GM21619 (cell line): ENCODE data around the gene SIPA1.
A peak's percentile ranks its signal among the peaks of the same experiment; 100 is the strongest.

Source experiments
- ATAC-seq: cut with Tn5 transposase; IDR thresholded peaks from one replicate; pipeline ENCODE4 v1.9.1; 2021; ENCODE audit not compliant: unreplicated experiment

SIPA1 gene

DNA sequence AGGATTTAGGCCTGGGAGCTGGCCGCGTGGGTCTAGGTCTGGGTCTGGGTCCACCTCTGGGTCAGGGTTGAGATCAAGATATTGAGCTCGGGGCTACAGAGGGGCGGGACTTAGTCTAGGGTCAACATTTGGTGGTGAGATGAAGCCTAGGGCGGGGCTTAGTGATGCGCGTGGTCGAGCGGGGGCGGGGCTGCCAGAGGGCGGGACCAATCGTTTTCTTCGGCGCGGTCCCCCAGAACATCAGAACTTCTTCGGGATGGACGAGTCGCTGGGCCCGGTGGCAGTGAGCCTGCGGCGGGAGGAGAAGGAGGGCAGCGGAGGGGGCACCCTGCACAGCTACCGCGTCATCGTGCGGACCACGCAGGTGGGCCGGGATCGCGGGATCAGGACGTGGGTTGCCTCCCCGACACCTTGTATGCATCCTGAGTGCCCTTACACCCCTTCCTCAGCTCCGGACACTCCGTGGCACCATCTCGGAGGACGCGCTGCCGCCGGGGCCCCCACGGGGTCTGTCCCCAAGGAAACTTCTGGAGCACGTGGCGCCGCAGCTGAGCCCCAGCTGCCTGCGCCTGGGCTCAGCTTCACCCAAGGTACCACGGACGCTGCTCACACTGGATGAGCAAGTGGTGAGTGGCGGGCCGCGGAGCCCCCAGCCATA lies 4.2 kb downstream of the SIPA1 start:
- ATAC-seq: no peak

DNA sequence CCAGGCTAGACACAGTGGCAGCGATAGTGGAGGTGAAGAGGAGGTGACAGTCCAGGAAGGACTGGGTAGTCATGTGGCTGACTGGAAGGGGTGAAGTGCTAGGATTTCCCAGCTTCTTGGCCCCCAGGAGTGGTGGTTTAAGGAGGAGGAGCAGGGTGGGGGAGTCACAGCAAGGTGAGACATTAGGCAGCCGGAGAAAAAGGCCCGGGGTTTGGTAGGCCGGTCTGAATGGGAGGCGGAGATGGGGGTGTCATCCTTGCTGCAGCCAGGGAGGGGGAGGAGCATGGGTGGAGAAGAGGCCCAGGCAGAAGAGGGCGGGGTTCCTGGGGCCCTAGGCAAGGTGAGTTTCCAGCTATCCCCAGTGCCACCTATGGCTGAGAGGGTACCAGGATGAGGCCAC lies 6.1 kb downstream of the SIPA1 start:
- ATAC-seq: no peak

DNA sequence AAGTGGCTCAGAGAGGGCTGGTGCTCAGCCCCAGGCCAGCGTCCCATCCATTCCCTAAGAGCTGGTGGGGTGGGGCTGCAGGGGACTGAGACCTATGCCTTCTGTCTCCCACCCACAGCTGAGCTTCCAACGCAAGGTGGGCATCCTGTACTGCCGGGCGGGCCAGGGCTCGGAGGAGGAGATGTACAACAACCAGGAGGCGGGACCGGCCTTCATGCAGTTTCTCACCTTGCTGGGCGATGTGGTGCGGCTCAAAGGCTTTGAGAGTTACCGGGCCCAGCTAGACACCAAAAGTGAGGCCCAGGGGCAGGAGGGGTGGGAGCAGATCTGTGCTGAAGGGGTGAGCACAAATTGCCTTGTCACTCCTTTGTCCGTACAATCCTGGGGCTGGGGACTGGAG lies 6.9 kb downstream of the SIPA1 start:
- ATAC-seq: no peak

DNA sequence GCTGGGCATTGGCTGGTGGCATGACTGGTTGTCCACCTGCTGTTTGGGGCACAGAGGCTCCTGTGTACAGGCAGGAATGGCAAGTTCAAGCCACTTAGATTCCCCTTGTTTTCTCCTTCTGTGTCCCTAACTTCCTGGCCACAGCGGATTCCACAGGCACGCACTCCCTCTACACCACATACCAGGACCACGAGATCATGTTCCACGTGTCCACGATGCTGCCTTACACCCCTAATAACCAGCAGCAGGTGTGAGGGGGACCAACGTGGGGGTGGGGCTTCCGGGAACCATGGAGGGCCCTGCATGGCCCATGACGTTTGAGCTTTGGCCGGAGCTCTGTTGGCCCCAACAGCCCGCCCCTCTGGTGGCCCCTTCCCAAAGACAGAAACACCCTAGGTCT lies 7.8 kb downstream of the SIPA1 start:
- no peak for ATAC-seq

DNA sequence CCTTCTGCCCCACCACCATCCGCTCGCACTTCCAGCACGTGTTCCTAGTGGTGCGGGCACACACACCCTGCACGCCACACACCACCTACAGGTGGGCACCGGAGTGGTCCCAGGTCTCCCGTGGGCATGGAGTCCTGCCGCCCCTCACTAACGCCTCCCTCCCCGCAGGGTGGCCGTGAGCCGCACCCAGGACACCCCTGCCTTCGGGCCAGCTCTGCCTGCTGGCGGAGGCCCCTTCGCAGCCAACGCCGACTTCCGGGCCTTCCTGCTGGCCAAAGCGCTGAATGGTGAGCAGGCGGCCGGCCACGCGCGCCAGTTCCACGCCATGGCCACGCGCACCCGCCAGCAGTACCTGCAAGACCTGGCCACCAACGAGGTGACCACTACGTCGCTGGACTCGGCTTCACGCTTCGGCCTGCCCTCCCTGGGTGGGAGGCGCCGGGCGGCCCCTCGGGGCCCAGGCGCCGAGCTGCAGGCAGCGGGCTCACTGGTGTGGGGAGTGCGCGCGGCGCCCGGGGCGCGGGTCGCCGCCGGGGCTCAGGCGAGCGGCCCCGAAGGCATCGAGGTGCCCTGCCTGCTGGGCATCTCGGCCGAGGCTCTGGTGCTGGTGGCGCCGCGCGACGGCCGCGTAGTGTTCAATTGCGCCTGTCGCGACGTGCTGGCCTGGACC lies 8.5 kb downstream of the SIPA1 start:
- ATAC-seq: no peak

DNA sequence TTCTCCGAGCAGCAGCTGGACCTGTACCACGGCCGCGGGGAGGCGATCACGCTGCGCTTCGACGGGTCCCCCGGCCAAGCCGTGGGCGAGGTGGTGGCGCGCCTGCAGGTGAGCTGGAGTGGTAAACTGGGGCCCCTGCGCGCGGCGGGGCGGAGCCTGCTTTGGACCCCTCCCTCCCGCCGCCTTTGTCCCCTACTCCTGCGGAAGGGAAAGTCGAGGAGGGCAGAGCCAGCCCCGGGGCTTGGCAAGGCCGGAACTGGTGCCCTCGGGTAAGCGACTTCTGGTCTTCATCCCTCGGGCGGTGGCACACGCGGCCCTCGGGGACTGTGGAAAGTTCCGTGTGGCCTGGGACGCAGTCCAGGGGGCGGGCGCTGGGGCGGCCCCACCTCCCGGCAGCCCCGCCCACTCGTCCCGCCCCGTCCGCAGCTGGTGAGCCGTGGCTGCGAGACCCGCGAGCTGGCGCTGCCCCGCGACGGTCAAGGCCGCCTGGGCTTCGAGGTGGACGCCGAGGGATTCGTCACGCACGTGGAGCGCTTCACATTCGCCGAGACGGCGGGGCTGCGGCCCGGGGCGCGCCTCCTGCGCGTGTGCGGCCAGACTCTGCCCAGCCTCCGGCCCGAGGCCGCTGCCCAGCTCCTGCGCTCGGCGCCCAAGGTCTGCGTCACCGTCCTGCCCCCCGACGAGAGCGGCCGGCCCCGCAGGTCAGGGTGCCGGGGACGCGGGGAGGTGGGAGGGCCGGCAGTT lies 9.2 kb downstream of the SIPA1 start:
- no peak for ATAC-seq

DNA sequence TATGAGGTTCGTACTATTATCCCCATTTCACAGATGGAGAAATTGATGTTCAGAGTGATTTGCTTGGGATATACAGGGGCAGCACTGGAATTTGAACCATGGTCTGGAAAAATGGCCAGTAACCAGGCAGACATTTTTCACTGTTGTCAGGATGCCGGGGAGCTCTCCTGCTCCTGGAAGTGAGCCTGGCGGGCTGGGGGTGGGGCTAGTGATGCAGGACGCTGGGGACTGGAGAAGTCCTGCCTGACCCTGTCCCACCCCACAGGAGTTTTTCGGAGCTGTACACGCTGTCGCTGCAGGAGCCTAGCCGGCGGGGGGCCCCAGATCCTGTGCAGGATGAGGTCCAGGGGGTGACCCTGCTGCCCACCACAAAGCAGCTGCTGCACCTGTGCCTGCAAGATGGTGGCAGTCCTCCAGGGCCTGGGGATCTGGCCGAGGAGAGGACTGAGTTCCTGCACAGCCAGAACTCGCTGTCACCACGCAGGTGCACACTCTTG lies 11.1 kb downstream of the SIPA1 start:
- ATAC-seq: no peak

DNA sequence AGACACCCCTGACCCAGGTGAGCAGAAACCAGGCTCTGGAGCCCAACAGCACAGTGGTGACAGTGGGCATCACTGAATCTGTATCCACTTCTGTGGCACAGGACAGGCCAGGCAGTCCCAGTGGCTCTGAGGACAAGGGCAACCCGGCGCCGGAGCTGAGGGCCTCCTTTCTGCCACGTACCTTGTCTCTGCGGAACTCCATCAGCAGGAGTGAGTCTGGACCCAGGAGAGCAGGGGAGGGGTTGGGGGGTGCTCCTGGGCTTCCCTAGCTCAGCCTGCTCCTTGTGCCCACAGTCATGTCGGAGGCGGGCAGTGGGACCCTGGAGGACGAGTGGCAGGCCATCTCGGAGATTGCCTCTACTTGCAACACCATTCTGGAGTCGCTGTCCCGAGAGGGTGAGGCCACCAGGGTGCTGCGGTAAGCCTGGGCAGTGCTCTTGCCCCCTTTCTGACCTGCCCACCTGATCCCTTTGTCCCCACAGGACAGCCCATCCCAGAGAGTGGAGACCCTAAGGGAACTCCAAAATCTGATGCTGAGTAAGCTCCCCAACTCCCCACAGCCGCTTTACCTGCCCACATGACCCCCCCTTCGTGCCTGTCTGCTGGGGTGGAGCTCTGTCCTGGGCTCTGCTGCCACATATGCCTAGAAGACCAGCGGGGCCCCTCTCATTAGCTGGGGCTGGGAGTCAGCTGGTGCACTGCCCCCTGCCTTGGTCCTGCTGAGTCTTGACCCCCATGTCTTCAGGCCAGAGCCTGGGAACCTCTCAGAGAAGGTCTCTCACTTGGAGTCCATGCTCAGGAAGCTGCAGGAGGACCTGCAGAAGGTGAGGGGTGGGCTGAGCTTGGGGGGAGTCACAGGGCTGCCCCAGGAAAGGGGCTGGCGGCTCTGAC lies 12.0 kb downstream of the SIPA1 start:
- ATAC-seq: no peak

DNA sequence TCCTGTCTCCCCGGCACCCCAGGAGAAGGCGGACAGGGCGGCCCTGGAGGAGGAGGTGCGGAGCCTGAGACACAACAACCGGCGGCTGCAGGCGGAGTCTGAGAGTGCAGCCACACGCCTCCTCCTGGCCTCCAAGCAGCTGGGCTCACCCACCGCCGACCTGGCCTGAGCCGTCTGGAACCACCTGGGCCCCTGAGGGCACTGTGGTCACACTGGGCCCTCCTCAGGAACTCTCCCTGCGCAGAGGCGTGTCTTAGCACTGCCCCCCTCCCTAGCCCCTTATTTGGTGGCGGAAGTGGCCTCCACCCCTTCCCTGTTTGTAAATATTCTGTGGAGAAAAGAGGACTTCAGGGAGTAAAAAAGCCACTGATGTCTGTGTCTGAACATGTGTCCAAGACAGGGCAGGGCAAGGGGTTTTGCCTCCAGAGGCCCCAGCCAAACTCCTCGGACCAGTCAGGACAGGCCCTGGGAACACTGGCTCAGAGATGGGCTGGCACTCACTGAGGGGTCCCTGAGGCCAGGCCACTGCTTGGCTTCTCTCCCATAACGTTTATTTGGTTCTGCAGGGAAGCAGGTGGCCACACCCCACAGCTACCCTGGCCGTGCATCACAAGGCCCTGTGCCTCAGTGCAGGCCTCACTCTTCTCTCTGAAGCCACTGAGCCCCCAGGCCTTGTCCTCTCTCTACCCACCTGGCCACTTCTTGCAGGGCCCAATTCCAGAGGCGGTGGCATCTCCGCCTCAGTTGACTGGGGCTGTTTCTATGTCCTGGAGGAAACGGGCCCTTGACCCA lies 12.8 kb downstream of the SIPA1 start:
- no peak for ATAC-seq

DNA sequence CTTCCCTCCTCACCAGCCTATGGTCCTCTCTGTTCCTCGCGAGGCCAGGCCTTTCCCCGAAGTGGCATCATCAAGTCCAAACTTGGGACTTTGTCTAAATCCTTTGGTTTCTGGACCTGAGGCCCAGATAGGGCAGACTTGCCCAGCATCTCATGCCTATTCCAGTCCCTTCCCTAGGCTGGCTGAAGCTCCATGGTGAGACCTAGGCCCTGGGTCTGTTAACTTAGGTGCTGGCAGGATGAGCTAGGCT lies 13.4 kb downstream of the SIPA1 start:
- no peak for ATAC-seq

DNA sequence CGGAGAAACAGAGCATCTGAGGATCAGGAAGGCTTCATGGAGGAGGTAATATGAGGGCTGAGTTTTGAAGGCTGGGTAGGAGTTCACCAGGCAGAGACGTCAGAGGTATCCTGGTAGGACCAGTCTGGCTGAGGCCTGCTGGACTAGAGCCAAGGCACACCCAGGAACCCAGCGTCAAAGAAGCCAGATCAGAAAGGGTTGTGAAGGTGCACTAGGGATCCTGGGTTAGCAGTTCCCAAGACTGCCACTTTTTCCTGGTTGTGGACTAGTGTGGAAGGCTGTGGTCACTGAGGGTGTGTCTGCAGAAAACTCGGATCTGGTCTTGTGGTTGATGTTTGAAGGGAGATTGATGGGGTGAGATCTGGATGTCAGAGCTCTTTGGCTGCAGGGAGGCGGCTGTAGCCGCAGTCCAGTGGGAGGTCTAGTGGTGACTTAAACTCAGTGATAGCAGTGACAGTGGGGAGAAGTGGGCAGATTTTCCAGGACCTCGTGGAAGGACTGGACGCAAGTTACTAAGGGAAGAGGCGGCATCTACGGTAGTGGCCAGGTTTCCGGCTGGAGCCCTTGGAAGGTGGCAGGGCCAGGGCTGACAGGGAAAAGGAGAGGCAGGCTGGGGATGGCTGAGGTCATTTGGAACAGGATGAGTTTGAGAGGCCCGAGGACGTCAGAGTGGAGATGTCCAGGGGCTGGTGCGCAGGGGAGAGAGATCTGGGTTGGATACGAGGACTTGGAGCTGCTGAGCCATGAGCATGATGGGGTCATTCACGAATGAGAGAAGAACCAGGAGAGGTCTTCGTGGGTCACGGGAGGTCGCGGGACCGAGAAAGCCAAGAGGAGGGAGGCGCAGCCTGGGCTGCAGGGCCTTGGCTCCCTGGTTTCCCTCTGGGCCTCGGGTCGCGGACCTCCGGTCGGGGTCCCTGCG lies 13.9 kb downstream of the SIPA1 start:
- no peak for ATAC-seq

DNA sequence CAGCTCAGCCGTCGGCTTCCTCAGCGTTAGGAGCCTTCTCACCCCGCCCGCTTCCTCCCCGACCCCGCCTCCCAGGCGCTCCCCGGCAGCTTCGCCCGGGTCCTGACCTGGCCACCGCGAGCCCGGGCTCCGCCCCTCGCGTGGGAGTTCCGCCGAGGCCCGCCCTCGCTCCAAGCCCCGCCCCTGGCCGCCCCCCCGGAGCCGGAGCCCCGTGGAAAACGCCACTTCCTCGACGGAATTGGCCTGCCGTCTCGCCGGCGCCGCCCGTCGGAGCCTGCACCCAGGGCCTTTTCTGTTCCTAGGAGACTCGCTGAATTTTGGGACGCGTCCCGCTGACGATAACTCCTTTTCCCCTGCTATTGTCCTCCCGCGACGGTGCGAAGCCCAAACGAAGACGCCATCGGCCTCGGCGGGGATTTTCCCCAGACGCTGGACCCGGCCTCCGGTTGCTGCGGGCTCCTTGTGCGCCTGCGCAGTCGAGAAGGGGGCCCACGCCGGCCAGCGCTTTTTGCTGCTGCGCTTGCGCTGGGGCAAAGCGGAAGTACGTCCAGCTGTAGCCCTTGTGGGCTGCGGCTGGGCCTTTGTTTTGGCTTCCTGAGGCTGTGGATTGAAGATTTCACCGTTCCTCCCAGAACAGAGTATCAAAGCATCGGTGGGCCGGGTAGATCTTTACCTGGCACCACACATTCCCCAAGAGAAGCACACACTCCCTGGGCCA lies 14.8 kb downstream of the SIPA1 start:
- ATAC-seq: peak; percentile 62

DNA sequence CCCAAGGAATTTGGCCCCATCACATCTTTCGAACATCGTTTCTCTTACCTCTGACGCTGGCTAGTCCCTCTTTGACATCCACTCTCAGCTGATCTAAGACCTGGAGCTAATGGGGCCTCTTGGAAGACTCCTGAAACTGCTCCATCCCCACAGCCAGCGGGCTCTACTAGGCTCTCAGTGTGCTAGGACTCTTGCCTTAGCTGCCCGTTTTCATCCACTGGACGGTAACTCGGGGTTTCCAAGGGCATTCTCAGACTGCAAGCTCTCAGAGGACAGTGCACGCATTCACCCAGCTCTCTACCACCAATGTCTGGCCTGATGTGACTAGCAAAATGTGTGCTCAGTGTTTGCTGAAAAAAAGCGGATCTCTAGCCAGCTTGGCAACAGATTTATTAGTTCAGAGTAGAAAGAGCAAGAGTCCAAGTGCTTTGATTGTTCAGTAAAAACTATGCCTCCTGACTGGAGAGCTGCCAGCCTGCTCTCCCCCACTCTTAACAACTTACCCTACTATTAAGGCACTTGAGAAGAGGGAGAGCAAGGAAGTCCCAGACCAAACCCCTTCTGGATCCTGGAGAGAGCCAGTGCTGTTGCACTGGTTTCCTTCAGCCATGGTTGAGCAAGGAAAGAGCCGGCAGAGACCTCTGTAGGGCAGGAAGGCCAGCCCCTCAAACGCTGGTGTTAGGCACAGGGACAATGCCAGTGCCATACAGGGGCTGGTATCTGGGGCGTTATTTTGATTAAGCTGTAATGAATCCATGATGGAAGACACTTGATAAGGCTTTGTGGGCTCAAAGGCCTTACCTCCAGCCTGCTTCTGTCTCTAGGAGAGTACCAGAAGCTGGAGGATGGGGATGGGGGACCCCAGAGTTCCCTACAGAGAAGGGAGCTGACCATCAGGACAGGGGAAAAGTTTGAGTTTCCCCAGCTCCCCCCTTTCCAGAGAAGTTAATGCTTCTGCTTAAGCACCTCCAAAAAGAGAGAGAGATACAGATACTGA lies 15.6 kb downstream of the SIPA1 start:
- ATAC-seq: no peak

DNA sequence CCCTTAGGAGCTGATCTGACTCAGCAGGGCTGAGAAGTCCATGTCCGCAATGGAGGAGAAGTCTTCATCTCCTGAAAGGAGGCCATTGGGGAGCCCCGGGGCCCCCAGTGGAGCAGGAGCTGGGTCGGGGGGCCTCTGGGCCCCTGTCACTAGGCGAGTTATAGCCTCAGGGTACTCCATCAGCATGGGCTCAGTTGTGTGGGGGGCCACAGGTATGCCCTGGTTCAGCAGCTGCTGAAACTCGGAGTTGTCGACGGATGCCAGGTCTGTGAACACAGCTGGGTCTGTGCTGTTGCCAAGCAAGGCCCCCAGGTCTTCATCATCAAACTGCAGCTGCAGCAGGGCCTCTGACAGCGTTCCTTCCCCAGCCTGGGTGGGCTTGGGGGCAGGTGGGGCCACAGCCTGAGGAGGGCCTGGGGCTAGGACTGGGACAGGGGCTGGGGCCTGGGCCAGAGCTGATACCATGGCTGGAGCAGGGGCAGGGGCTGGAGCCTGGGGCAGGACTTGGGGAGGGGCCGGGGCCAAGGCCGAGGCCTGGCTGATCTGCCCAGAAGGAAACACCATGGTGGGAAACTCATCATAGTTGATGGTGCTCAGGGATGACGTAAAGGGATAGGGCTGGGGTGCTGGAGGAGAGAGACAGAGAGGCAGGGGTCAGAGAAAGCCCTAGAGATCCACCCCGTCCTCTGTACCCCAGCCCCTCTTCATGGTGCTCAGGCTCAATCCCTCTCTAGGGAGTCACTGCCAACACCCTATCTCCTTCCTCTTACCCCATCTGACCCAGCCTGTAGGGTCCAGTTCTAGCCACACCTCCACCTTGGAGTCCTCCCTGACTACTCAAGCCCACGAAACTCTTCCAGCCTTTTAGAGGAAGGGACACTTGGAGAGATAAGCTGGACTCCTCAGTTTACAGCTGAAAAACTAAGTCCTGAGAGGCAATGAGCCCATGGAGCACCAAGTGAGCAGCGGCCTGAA lies 16.8 kb downstream of the SIPA1 start:
- ATAC-seq: no peak

DNA sequence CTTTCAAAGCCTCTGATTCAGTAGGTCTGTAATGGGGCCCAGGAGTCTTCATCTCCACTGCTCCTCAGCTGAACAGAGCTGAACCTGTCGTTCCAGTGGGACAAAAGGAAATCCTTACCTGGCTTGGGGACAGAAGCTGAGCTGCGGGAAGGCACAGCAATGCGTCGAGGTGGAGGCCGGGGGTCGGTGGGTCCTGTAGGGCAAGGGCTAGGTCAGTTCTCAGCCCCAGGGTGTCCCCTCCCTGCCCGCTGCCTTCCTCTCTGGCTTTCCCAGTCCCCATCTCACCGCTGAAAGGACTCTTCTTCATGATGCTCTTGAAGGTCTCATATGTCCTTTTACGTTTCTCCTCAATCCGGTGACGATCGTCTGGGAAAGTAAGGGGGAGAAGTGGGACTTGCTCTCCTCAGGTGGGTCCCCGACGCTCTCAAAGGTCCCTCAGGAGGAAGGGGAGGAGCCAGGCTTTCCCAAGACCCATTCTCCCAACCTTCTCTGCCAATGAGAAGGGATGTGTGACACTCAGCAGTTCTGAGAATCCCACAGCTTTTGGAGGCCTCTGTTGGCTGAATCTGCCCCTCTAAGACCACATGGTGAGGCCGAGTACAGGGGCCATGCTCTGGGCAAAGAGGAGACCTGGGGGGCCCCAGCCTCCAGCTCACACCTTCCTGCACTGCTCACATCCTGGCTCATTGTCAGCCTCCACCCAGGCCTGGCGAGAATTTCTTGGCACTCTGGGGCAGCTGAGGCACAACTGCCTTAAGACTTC lies 17.9 kb downstream of the SIPA1 start:
- no peak for ATAC-seq

DNA sequence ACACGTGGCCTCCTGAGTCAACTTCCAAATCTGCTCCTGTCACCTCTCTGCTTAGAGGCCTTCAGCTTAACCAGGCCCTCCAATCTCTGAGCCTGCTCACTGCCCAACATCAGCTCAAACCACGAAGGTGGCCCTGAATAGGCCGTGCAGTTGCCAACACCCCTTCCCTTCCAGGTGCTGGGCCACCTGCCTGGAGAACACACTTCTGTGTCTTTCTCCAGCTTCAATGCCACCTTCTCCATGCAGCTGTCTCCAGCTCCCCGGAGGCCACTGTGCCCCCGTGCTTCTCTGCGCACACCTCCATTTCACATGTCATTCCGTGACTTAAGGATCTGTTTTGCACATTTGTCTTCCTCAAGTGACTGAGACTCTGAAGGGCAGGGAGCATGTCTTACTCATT lies 19.5 kb downstream of the SIPA1 start:
- ATAC-seq: no peak
